ENCODE measurements around the gene ROCK2. TPM values are rescaled to one million over a fixed set of nuclear protein-coding genes. Genes with fewer than 3 reads are reported as not detected.

ROCK2 gene
- total RNA-seq, 4 donors from 2014 or later, result 18.0 to 34.8 (median 23.2) TPM

DNA sequence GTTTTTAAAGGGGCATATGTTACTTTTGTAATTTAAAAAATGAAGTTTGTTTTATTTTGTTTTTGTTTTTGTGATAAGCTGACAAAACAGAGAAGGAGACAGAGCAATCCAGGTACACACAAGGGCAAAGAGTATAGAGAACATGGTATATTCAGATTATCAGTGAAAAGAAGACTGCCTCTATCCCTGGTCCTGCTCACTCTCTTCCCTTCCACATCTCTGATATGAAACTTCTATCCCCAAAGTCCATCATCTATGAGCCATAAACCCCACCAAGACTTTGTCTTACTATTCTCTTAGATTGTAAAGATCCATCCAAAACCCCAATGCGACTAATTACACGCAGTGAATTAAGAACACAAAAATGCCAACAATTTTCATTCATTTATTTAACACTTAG, 16.6 kb downstream of the ROCK2 start:
- no peak for DNase-seq (ENCODE audit: low spot score in 2 of 2)
- TF ChIP-seq, protein P1, sequence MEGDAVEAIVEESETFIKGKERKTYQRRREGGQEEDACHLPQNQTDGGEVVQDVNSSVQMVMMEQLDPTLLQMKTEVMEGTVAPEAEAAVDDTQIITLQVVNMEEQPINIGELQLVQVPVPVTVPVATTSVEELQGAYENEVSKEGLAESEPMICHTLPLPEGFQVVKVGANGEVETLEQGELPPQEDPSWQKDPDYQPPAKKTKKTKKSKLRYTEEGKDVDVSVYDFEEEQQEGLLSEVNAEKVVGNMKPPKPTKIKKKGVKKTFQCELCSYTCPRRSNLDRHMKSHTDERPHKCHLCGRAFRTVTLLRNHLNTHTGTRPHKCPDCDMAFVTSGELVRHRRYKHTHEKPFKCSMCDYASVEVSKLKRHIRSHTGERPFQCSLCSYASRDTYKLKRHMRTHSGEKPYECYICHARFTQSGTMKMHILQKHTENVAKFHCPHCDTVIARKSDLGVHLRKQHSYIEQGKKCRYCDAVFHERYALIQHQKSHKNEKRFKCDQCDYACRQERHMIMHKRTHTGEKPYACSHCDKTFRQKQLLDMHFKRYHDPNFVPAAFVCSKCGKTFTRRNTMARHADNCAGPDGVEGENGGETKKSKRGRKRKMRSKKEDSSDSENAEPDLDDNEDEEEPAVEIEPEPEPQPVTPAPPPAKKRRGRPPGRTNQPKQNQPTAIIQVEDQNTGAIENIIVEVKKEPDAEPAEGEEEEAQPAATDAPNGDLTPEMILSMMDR (IDR thresholded peaks at IDR 0.05), result no peak
- no peak for TF ChIP-seq POLR2A (IDR thresholded peaks at IDR 0.05)
- intact Hi-C loops (cut with DNase I; ENCODE audit: low total_unique reads), result no loop called here
- WGBS, 2 donors, result 68 to 98% methylated on average over 2 of the region's 2 CpGs
- no peak overlapping the region for H3K4me3 ChIP-seq (ENCODE audit: low read depth, poor library complexity, severe bottlenecking)

DNA sequence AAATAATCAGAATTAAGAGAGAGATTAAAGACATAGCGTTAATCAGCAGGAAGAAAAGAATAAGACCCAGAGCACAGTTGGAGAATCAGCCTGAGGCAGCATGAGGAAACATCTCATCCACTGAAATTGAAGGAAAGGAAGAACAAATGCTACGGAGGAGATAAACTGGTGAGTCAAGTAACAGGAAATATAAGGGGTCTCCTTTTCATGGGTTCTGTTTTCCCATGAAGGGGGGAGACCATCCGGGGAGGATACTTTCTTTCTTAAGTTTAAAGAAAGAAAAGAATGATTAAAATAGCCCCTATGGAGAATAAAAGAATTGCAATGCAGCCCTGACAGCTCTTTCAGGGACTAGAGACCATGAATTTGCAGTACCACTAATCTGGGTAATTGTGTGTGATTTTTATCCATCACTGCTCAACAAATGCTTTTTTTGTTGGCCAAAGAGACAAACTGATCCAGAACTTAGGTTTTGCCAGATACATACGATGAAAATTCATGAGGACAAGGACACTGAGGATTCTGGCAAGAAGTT, 17.7 kb downstream of the ROCK2 start:
- no peak for DNase-seq (ENCODE audit: low spot score in 2 of 2)
- 55 to 65% methylated on average over 4 of the region's 4 CpGs for WGBS, 2 donors
- TF ChIP-seq POLR2A (IDR thresholded peaks at IDR 0.05), result no peak
- TF ChIP-seq, protein P1 (IDR thresholded peaks at IDR 0.05), result no peak
- intact Hi-C loops (cut with DNase I; ENCODE audit: low total_unique reads), result no loop called here
- no peak overlapping the region for H3K4me3 ChIP-seq (ENCODE audit: low read depth, poor library complexity, severe bottlenecking)

GRCh38 chr2:11325961-11326676, 18.3 kb downstream of the ROCK2 start:
- no peak overlapping the region for H3K4me3 ChIP-seq (ENCODE audit: low read depth, poor library complexity, severe bottlenecking)
- WGBS, 2 donors, result 51 to 60% methylated on average over 4 of the region's 4 CpGs
- TF ChIP-seq POLR2A (IDR thresholded peaks at IDR 0.05), result no peak
- TF ChIP-seq, protein P1 (IDR thresholded peaks at IDR 0.05), result no peak
- intact Hi-C loops (cut with DNase I; ENCODE audit: low total_unique reads), result no loop called here
- no peak for DNase-seq (ENCODE audit: low spot score in 2 of 2)

DNA sequence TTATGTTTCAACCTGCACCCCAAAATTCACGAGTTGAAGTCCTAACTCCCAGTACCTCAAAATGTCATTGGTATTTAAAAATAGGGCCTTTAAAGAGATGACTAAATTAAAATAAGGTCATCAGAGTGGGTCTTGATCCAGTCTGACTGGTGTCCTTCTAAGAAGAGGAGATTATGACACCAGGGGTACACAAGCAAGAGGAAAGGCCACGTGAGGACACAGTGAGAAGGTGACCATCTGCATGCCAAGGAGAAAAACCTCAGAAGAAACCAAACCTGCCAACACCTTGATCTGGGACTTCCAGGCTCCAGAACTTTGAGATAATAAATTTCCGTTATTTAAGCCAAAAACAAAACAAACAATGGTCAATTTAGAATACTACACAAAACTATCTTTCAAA, 22.6 kb downstream of the ROCK2 start:
- no peak for DNase-seq (ENCODE audit: low spot score in 2 of 2)
- intact Hi-C loops (cut with DNase I; ENCODE audit: low total_unique reads), result no loop called here
- no peak overlapping the region for H3K4me3 ChIP-seq (ENCODE audit: low read depth, poor library complexity, severe bottlenecking)
- WGBS, 2 donors, result 82 to 88% methylated on average over 3 of the region's 3 CpGs
- TF ChIP-seq, protein P1 (IDR thresholded peaks at IDR 0.05), result no peak
- no peak for TF ChIP-seq POLR2A (IDR thresholded peaks at IDR 0.05)

DNA sequence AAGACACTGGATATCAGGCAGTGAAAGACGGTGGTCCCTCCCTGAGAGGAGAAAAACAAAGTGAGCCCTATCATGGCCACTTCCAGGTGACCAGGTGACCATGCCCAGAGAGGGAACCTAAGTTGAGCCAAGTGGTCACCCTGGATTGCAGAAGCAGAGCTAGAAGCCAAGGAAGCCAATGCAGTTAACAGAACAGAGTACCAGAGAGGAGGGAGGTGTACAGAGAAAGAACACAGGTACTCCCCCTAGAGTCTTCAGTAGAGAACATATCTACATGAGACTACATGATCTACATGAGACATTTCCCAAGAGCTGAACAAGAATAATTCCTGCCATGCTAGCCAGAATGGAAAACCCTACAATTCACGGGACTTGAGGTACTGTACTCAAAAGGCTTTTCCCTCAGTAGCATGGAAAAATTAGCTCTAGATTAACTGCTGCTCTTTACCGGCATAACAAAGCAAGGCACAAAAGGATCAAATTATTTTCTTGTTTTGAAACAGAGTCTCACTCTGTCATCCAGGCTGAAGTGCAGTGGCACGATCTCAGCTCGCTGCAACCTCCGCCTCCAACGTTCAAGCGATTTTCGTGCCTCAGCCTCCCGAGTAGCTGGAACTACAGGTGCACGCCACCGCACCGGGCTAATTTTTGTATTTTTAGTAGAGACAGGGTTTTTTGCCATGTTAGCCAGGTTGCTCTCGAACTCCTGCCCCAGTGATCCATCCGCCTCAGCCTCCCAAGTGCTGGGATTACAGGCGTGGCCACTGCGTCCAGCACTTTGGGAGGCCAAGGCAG, 23.5 kb downstream of the ROCK2 start:
- WGBS, 2 donors, result 96 to 98% methylated on average over 17 of the region's 17 CpGs
- intact Hi-C loops (cut with DNase I; ENCODE audit: low total_unique reads), result no loop called here
- no peak overlapping the region for H3K4me3 ChIP-seq (ENCODE audit: low read depth, poor library complexity, severe bottlenecking)
- no peak for DNase-seq (ENCODE audit: low spot score in 2 of 2)
- TF ChIP-seq POLR2A (IDR thresholded peaks at IDR 0.05), result no peak
- TF ChIP-seq, protein P1 (IDR thresholded peaks at IDR 0.05), result no peak
